Esophagus mucosa (tissue), 1 donor: ENCODE measurements around the gene TNFRSF6B. TPM values are rescaled to one million over a fixed set of nuclear protein-coding genes. Genes with fewer than 3 reads are reported as not detected.

Experiments used
- ATAC-seq: fragments of 200-7000 bp; cut with Tn5 transposase; one replicate; pipeline ENCODE4 v1.9.1; 2020
- total RNA-seq: library from RNA; stranded (reverse); gene quantifications from one replicate; pipeline ENCODE4 v1.2.4, GENCODE V29; 2023
- donor health status: DM: yes; HTN: yes; CAD: no.

The TNFRSF6B gene
- total RNA-seq, 1 donor from 2014 or later: 4.5 TPM

GRCh38 chr20:63686492-63687321 lies 9.7 kb upstream of the TNFRSF6B start:
- peak; percentile 32 for ATAC-seq

GRCh38 chr20:63687419-63688178 lies 8.9 kb upstream of the TNFRSF6B start:
- ATAC-seq: no peak

DNA sequence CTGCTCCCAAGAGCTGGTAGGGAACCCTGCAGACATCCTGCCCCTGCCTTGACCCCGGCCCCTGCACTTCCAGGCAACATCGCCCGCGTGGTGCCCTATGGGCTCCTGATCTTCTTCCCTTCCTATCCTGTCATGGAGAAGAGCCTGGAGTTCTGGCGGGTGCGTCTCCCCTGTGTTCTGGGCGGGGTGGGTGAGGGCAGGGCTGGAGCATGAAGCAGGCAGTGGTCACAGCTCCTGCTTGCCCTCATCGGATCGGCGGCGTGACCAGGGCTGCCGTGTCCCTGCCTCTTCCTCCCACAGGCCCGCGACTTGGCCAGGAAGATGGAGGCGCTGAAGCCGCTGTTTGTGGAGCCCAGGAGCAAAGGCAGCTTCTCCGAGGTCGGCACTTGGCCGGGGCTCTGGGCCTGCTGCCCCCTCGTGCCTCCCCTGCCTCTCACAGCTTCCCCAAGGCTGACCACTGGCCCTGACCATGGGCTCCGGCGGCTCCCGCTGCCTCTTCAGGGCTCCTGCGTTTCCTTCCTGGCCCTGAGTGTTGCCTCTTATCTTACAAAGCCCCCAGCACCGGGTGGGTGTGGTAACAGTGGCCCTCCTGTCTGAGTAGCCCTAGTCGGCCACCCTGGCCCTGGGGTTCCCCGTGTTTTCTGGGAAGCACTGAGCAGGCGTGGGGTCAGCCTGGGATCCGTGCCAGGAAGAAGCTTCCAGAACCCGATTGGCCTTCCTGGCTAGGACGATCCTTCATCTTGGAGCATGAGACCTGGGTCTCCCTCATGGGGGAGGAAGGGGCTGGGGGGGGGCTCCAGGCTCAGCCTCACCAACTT lies 8.0 kb upstream of the TNFRSF6B start:
- no peak for ATAC-seq

DNA sequence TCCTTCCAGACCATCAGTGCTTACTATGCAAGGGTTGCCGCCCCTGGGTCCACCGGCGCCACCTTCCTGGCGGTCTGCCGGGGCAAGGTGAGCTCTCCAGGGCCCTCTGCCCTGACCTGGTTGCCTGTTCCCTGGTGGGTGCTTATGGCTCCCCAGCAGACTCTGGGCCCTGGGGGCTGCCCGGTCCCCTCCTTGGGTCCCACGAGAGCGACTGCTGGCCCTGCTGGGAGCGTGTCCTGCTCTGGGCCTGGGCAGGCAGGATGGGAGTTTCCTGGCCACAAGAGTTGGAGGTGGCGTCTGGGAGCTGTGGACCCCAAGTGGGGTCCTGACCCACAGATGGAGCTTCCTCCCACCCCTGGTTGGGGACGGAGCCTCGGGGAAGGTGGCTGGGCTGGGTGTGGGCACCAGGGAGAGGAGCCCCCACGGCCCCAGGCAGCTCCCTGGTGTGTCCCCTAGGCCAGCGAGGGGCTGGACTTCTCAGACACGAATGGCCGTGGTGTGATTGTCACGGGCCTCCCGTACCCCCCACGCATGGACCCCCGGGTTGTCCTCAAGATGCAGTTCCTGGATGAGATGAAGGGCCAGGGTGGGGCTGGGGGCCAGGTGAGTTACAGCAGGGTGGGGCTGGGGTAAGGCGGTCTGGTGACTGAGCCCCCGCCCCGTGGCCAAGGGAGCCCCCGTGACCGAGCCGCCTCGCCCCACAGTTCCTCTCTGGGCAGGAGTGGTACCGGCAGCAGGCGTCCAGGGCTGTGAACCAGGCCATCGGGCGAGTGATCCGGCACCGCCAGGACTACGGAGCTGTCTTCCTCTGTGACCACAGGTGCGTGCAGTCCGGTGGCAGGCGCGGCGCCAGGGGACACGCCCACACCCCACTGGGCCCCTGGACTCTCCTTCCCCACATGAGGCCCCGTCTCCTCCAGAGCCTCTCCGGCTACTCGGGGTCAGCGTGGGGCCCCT lies 7.1 kb upstream of the TNFRSF6B start:
- no peak for ATAC-seq

DNA sequence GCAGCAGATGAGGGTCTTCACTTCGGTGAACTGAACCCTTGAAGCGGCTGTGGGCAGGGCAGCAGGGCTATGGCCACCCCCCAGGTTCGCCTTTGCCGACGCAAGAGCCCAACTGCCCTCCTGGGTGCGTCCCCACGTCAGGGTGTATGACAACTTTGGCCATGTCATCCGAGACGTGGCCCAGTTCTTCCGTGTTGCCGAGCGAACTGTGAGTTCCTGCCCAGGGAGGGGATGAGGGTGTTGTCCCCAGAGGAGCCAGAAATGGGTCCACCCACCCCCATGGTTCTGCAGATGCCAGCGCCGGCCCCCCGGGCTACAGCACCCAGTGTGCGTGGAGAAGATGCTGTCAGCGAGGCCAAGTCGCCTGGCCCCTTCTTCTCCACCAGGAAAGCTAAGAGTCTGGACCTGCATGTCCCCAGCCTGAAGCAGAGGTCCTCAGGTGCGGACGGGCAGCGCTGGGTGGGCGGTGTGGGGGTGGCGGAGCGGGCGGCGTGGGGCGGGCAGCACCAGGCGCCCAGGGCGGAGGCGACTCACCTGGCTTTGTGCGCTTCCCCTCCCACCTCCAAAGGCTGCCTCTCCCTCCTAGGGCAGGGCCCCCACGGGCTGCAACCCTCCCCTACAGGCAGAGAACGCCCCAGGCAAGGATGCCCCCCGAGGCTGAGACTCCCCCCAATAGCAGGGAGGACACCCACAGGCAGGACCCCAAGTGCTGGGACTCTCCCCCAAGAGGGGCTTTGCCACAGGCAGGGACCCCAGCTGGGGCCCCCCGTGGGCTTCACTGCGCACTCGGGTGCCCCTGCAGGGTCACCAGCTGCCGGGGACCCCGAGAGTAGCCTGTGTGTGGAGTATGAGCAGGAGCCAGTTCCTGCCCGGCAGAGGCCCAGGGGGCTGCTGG lies 6.2 kb upstream of the TNFRSF6B start:
- ATAC-seq: no peak

DNA sequence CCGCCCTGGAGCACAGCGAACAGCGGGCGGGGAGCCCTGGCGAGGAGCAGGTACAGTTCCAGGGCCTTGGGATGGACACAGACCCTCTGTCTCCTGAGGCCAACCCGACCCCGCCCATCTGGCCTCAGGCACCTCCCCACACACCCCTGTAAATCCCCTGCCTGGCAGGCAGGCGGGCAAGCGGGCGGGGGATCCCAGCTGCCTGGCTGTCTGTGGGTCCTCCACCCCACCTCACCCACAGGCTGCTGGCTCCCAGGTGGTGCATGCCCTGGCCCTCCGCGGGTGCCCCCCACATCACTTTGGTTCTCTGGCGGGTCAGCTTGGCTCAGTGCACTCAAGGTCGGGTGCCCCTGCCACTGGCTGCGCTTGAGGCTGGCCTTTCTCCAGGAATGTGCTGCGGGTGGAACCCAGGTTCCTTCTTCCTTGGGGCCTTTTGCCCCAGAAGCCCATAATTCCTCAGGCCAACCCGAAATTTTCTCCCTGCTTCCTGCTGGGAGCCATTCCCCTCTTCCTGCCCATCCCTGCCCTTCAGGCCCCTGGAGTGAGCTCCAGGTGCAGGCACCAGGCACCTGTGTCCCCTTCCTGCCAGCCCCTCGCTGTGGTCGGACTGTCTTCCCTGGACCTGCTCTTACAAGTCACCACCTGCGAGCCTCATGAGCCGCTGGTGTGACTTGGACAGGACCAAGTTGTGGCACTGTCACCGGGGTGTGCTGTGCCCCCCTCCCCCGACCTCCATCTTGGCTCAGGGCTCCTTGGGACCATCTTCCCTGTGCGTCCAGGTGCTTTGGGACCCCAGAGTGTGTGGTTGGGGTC lies 5.3 kb upstream of the TNFRSF6B start:
- ATAC-seq: no peak

DNA sequence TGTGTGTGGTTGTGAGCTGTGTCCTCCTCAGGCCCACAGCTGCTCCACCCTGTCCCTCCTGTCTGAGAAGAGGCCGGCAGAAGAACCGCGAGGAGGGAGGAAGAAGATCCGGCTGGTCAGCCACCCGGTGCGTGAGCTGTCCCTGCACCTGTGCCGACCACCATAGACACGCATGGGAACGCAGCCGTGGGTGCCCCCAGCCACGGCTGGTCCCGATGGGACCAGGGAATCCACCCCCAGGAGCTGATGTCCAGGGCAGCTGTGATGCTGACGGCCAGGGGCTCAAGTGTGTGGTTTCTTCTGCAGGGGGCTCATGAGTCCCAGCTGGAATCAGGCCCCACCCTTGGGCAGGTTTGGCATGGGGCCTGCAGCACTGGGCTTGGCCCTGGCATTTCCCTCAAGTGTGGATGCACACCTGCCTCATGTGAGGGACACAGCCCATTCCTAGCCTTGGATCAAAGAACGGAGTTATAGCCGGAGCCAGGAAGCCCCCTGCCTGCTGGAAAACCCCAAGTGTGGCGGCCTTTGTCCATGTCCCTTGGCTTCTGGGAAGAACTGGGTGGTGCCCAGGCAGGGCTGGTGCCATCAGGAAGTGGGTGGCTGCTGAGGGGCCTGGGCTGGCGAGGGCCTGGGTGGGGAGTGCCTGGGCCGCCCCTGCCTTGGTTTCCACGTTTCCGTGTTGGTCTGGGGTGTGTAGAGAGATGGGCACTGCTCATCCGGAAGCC lies 4.6 kb upstream of the TNFRSF6B start:
- ATAC-seq: no peak

DNA sequence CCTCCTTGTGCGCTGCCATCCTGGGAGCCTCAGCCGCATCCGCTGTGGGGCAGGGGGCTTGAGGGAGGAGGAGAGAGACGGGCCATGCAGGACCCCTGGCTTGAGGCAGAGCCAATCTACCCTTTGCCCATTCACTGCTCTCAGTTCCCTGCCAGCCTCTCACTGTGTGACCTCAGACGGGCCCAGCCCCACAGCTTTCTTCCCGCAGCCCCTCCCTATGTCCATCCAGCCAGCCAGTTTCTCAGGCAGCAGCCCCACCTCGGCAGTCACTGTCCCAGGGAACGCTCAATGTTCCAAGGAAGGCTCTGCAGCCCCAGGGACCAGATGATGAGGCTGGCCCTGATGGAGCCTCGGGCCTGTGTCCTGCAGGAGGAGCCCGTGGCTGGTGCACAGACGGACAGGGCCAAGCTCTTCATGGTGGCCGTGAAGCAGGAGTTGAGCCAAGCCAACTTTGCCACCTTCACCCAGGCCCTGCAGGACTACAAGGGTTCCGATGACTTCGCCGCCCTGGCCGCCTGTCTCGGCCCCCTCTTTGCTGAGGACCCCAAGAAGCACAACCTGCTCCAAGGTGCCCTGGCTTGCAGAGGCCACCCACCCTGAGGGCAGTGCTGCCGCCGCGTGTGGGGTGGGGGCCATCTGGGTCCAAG lies 3.9 kb upstream of the TNFRSF6B start:
- ATAC-seq: no peak

GRCh38 chr20:63693083-63693732 lies 3.2 kb upstream of the TNFRSF6B start:
- ATAC-seq: no peak

DNA sequence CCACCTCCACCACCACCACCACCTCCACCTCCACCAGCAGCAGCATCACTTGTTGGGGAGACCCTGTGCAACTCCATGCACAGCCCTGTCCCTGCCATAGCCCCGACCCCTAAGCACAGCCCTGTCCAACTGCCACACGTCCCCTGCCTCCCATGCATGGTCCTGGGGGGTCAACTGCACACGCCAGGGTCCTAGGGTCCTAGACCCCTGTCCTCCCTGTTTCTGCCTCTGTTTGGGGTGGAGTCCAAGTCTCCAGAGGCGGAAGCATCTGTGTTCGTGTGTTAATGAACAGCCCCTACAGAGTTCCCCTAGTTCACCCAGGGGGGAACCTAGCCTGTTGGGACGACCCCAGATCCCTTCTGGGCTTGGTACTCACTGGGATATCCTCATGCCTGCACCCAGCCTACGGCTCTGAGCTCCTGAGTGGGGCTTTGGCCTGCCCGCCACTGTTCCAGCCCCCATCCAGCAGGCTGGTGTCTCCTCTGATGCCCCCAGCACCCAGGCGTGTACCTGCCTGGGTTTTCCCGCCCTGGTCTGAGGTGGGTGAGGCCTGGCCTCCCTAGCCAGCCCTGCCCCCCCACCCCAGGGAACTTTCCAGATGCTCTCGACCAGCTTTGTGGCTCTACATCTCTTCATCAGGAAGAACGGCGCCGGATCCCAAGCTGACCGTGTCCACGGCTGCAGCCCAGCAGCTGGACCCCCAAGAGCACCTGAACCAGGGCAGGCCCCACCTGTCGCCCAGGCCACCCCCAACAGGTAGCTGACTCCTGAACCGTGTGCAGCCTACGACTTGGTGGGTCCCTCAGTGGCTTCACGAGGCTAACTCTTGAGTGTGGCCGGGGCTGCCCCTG lies 2.5 kb upstream of the TNFRSF6B start:
- ATAC-seq: no peak

DNA sequence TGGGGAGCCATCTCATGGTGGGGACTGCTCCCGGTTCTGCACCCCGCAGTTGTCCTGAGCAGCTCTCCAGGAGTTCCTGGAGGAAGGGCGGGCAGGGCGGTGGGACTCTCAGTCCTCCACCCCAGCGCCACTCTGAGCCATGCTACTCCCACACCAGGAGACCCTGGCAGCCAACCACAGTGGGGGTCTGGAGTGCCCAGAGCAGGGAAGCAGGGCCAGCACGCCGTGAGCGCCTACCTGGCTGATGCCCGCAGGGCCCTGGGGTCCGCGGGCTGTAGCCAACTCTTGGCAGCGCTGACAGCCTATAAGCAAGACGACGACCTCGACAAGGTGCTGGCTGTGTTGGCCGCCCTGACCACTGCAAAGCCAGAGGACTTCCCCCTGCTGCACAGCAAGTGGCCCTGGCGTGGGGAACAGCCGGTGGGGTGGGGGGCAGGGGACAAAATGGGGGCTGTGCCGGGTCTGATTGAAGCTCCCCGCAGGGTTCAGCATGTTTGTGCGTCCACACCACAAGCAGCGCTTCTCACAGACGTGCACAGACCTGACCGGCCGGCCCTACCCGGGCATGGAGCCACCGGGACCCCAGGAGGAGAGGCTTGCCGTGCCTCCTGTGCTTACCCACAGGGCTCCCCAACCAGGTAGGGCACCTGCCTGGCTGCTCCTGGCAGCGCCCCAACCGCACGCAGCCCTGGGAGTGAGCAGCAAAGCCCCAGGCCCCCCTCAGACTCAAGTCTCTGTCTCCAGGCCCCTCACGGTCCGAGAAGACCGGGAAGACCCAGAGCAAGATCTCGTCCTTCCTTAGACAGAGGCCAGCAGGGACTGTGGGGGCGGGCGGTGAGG lies 1.6 kb upstream of the TNFRSF6B start:
- peak; percentile 4 for ATAC-seq

- ATAC-seq: peak; percentile 16
Measured at GRCh38 chr20:63695424-63696305, 787 bp upstream of the TNFRSF6B start.

- ATAC-seq: peak; percentile 49
Measured at GRCh38 chr20:63696306-63696627, 185 bp upstream of the TNFRSF6B start.

- peak; percentile 1 for ATAC-seq
Measured at GRCh38 chr20:63697357-63697867, 960 bp downstream of the TNFRSF6B start.
